RWPE2 (cell line): ENCODE data around the gene MTG2.
A peak's percentile ranks its signal among the peaks of the same experiment; 100 is the strongest.

Experiments
- ATAC-seq: fragments of 200-7000 bp; cut with Tn5 transposase; 3 replicates; pipeline ENCODE4 v1.9.1; 2021; ENCODE audit warnings: low read depth
- DNase-seq: peaks from one replicate; pipeline ENCODE4 v3.0.0-alpha.2; 2020; ENCODE audit warnings: low spot score
- H3K27ac ChIP-seq: fragments of 450-650 bp; 2 replicates; pipeline ENCODE4 v1.5.1; 2017; ENCODE audit warnings: mild to moderate bottlenecking; ENCODE audit not compliant: poor library complexity, severe bottlenecking
- H3K27me3 ChIP-seq: fragments of 250-450 bp; sonication (Bioruptor Pico); 2 replicates; pipeline ENCODE4 v1.5.1; 2021; ENCODE audit warnings: mild to moderate bottlenecking, moderate library complexity; ENCODE audit not compliant: insufficient read depth, poor library complexity, severe bottlenecking
- H3K36me3 ChIP-seq: fragments of 250-450 bp; sonication (Bioruptor Pico); 2 replicates; pipeline ENCODE4 v1.5.1; 2020; ENCODE audit warnings: low read depth, mild to moderate bottlenecking, moderate library complexity
- H3K4me1 ChIP-seq: fragments of 250-450 bp; sonication (Bioruptor Pico); 2 replicates; pipeline ENCODE4 v1.5.1; 2021; ENCODE audit warnings: mild to moderate bottlenecking, moderate library complexity; ENCODE audit not compliant: insufficient read depth, poor library complexity, severe bottlenecking
- H3K4me3 ChIP-seq: fragments of 250-450 bp; sonication (Bioruptor Pico); 2 replicates; pipeline ENCODE4 v1.5.1; 2021; ENCODE audit warnings: mild to moderate bottlenecking, moderate library complexity; ENCODE audit not compliant: severe bottlenecking
- H3K9me3 ChIP-seq: fragments of 250-450 bp; sonication (Bioruptor Pico); 2 replicates; pipeline ENCODE4 v1.5.1; 2021; ENCODE audit warnings: mild to moderate bottlenecking, moderate library complexity; ENCODE audit not compliant: severe bottlenecking
- CTCF ChIP-seq: fragments of 450-650 bp; IDR thresholded peaks from one replicate; pipeline ENCODE4 v1.5.1; 2017; ENCODE audit warnings: mild to moderate bottlenecking, moderate library complexity; ENCODE audit not compliant: poor library complexity, severe bottlenecking

MTG2 gene

DNA sequence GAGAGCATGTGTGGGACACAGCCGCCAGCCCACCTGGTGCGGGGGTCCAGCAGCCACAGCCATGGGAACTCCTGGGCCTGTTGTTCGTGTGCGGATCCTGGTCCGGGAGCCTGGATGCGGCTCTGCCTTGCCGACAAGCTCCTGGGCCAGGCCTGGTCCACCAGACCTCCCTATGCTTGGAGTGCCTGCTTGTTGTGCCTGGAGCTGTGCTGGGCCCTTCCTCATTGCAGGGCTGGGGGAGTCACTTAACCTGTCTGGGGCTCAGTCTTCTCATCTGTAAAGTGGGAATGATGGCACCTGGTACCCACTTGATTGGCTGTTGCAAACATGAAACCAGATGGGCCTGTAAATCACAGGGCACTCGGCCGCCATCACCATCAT, 52.9 kb downstream of the MTG2 start:
- Histone ChIP-seq H3K27me3 (no peaks in the 10 kb centered on the region), H3K9me3 (no peaks in the 10 kb centered on the region), H3K27ac (no peak overlapping the region), H3K4me1 (peaks cover 11% of the 10 kb centered on the region), H3K4me3 (no peak overlapping the region), H3K36me3 (peaks cover 11% of the 10 kb centered on the region)
- no peak for TF ChIP-seq CTCF
- DNase-seq = no peak
- ATAC-seq = no peak

DNA sequence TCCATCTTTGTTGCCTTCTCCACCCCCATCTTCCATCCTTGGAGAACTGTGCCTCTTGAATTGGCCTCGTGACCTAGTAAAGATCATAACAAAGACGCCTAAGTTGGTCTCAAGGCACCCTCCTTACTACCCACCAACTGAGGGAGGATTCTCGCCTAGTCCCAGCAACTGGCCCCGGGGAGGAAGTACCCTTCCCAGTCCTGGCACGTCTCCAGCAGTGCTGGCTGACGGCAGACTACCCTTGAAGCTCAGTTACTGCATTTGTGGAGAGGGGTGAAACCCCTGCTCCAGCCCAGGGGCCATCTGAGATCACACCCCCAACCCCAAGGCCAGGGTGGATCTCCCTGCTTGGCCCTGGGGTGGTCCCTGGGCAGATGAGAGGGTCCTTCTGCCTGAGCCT, 53.4 kb downstream of the MTG2 start:
- Histone ChIP-seq H3K4me3 (no peak overlapping the region), H3K36me3 (peaks cover 15% of the 10 kb centered on the region), H3K27me3 (no peaks in the 10 kb centered on the region), H3K27ac (no peak overlapping the region), H3K9me3 (no peaks in the 10 kb centered on the region), H3K4me1 (peaks cover 15% of the 10 kb centered on the region)
- TF ChIP-seq CTCF = no peak
- DNase-seq (no peak), ATAC-seq (no peak)

GRCh38 chr20:62236766-62237513, 54.1 kb downstream of the MTG2 start:
- TF ChIP-seq CTCF = no peak
- no peaks in the 10 kb centered on the region for H3K27me3 ChIP-seq
- peaks cover 17% of the 10 kb centered on the region for H3K36me3 ChIP-seq
- ATAC-seq (no peak), DNase-seq (no peak)
- H3K4me3 ChIP-seq = no peak overlapping the region
- H3K4me1 ChIP-seq = peaks cover 23% of the 10 kb centered on the region
- H3K9me3 ChIP-seq = no peaks in the 10 kb centered on the region
- no peak overlapping the region for H3K27ac ChIP-seq

- no peaks in the 10 kb centered on the region for H3K9me3 ChIP-seq
- no peak for TF ChIP-seq CTCF
- peaks cover 23% of the 10 kb centered on the region for H3K36me3 ChIP-seq
- H3K4me3 ChIP-seq = no peak overlapping the region
- ATAC-seq = no peak
- H3K4me1 ChIP-seq = peaks cover 24% of the 10 kb centered on the region
- H3K27me3 ChIP-seq = no peaks in the 10 kb centered on the region
- H3K27ac ChIP-seq = no peak overlapping the region
- no peak for DNase-seq
Observed at GRCh38 chr20:62237514-62237800, 54.6 kb downstream of the MTG2 start.

DNA sequence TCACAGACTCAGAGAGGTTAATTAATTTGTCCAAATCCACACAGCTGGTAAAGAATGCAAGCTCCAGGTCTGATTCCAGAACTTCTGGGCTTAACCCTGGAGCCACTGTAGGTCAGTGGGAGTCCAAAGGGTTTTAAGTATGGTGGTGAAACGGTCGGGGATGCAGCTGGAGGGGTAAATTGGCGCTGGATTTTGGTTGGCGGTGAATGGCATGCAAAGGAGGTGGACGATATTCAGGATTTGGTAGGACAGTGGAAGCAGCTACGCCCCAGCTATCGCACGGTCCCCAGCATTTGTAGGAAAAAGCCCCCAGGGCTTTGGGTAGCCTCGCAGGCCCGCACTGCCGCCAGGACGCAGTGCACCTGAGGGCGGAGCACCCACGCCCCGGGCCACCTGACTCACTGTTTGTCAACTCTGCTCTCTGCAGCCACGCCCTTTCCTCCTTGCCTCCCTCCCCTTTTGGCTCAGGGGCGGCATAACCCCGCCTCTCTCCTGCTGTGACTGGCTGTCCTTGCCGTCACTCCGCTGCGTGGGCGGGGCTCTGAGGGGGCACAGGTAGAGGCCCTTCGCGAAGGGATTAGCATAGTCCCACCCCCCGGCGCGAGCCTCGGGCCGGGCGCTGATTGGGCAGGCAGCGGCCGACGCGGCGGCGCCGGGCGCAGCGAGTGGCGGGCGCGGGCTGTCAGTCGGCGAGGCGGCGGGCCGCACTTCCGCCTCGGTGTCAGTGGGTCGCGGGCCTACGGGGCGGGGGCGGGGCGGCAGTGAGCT, 55.2 kb downstream of the MTG2 start, which contains the start of gene OSBPL2:
Gene OSBPL2 (plus strand): TSS at position 721 of the 768 bp plus-strand sequence. CDS start 17,664 bp downstream, outside the sequence.
- peak within 1 kb of the TSS; percentile 46 for H3K27ac ChIP-seq
- peak; percentile 93 for ATAC-seq

More for the DNA sequence above, 55.2 kb downstream of the MTG2 start, which contains the start of gene OSBPL2:
- Histone ChIP-seq H3K36me3 (peaks cover 27% of the 10 kb centered on the region), H3K9me3 (no peaks in the 10 kb centered on the region), H3K4me1 (peaks cover 24% of the 10 kb centered on the region), H3K4me3 (peak within 1 kb of the TSS; percentile 52), H3K27me3 (no peaks in the 10 kb centered on the region)
- DNase-seq = peak; percentile 100
- no peak for TF ChIP-seq CTCF
